HG02763 (cell line): ENCODE data around the gene WDR1.

Source experiments
- ATAC-seq: cut with Tn5 transposase; IDR thresholded peaks from one replicate; pipeline ENCODE4 v1.9.1; 2021; ENCODE audit warnings: mild to moderate bottlenecking, moderate library complexity; ENCODE audit not compliant: unreplicated experiment

WDR1 gene

GRCh38 chr4:10116569-10117358, at the start of gene WDR1:
Gene WDR1 (minus strand): TSS chr4:10116799. CDS start chr4:10116666, 133 bp downstream.
- peak; percentile 91 for ATAC-seq

GRCh38 chr4:10164877-10165283, 48.3 kb upstream of the WDR1 start:
- no peak for ATAC-seq

- no peak for ATAC-seq
These were observed 46.7 kb upstream of the WDR1 start for GRCh38 chr4:10163296-10163695.

GRCh38 chr4:10162341-10163000, 45.9 kb upstream of the WDR1 start:
- no peak for ATAC-seq

- no peak for ATAC-seq
These were observed 45.2 kb upstream of the WDR1 start for GRCh38 chr4:10161840-10162239.

- ATAC-seq = no peak
These were observed 44.5 kb upstream of the WDR1 start for GRCh38 chr4:10161146-10161545.

GRCh38 chr4:10160281-10160856, 43.8 kb upstream of the WDR1 start:
- ATAC-seq = no peak

- no peak for ATAC-seq
These were observed 43.1 kb upstream of the WDR1 start for GRCh38 chr4:10159671-10160070.

- no peak for ATAC-seq
These were observed 41.8 kb upstream of the WDR1 start for GRCh38 chr4:10158333-10158942.

- peak; percentile 74 for ATAC-seq
These were observed 41.1 kb upstream of the WDR1 start for GRCh38 chr4:10157478-10158332.

GRCh38 chr4:10154241-10154640, 37.6 kb upstream of the WDR1 start:
- no peak for ATAC-seq

- ATAC-seq = no peak
These were observed 36.6 kb upstream of the WDR1 start for GRCh38 chr4:10153161-10153560.

- peak; percentile 72 for ATAC-seq
These were observed 34.6 kb upstream of the WDR1 start for GRCh38 chr4:10151182-10151581.

- no peak for ATAC-seq
These were observed 28.4 kb upstream of the WDR1 start for GRCh38 chr4:10144966-10145365.

GRCh38 chr4:10144479-10144878, 27.9 kb upstream of the WDR1 start:
- ATAC-seq = no peak

GRCh38 chr4:10143171-10143570, 26.6 kb upstream of the WDR1 start:
- ATAC-seq = no peak

GRCh38 chr4:10140866-10141759, 24.5 kb upstream of the WDR1 start:
- no peak for ATAC-seq

- ATAC-seq = no peak
These were observed 22.9 kb upstream of the WDR1 start for GRCh38 chr4:10139518-10139917.

- ATAC-seq = no peak
These were observed 18.7 kb upstream of the WDR1 start for GRCh38 chr4:10135260-10135659.

GRCh38 chr4:10134141-10134540, 17.5 kb upstream of the WDR1 start:
- ATAC-seq = no peak
